NT2/D1 (cell line): ENCODE measurements around the gene MXD4.

Experiments used
- SUZ12 ChIP-seq: IDR thresholded peaks from 2 replicates; pipeline ENCODE4 v1.6.1; 2011; ENCODE audit not compliant: insufficient read length, insufficient read depth; ENCODE audit errors: extremely low read depth
- YY1 ChIP-seq: IDR thresholded peaks from 2 replicates; pipeline ENCODE4 v1.6.1; 2011; ENCODE audit not compliant: insufficient read length, insufficient read depth

DNA sequence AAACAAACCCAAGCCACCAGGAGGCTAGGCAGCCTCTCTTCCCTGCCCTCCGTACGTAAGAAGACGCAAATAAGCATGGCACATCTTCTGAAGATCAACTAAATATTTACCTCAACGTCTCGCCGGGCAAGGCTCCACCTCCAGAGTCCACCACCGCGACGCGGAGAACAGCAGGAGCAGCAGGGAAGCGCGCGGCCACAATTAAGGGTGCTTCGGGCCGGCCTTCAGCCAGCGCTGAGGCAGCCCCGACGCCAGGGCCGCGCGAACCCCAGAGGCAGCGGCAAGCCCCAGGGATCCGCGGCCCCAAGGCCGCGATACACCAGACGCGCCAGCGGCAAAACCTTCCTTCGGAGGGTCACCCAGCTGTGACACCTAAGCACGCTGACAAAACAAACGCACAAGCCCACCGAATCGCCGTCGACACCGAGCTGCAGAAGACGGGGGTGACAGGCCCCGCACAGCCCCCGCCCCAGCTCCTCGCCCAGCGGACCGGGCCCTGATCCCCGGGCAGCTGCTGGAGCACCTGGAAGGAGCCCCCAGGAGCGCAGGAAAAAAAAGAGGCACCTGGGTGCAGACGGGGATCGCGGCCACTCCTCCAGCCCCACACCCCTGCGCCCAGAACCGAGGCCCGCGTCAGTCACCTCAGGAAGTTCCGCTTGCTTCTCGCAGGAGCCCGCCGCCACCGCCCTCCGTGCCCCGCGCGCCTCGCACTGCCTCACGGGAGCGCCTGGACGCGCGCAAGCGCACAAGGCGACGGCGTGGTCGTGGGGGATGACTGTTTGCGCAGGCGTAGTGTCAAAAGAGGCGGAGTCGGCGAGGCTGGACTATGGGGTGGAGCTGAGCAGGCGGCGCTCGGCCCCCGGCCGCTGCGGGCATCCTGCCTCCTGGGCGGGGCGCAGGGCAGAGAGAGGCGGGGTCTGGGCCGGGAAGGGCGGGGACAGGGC lies 20.2 kb downstream of the MXD4 start, which contains the start of the genes HAUS3 and POLN:
- TF ChIP-seq YY1: no peak
- no peak for TF ChIP-seq SUZ12
